NCI-H460 (cell line): ENCODE data around the gene CASS4. TPM values are rescaled to one million over a fixed set of nuclear protein-coding genes. Genes with fewer than 3 reads are reported as not detected.
"Not testable (repeated sequence)": the region's sequence is repeated elsewhere in the genome, so short reads cannot be mapped to it uniquely, and the experiment has no call there.

Source experiments
- DNase-seq: peaks from one replicate; pipeline ENCODE4 v3.0.0-alpha.2; 2016; ENCODE audit warnings: low read depth; ENCODE audit errors: extremely low read depth
- polyA plus RNA-seq: library from polyadenylated mRNA; depleted of rRNA; stranded (reverse); fragments of >200 nt; gene quantifications from 2 replicates; pipeline ENCODE4 v1.2.3, GENCODE V29; 2014; cell fraction: nucleus; rRNA removed
- total RNA-seq: library from RNA; depleted of rRNA; stranded (reverse); fragments of >200 nt; shearing (Covaris generic); gene quantifications from 2 replicates; pipeline ENCODE4 v1.2.3, GENCODE V29; 2014; rRNA removed

CASS4 gene
- 0.05 TPM in 1 of 2 replicates, not detected in the other for total RNA-seq
- polyA plus RNA-seq = not detected in 2 replicates

GRCh38 chr20:56411759-56412472, at the start of gene CASS4:
CASS4 (plus strand) TSS chr20:56412260; CDS start chr20:56412459, 199 bp downstream.
- DNase-seq = no peak

- no peak for DNase-seq
Measured at GRCh38 chr20:56362833-56363413, 49.1 kb upstream of the CASS4 start.

- DNase-seq = no peak
Measured at GRCh38 chr20:56363491-56363890, 48.6 kb upstream of the CASS4 start.

- DNase-seq = no peak
Measured at GRCh38 chr20:56368351-56369134, 43.5 kb upstream of the CASS4 start.

- DNase-seq = no peak
Measured at GRCh38 chr20:56369179-56369578, 42.9 kb upstream of the CASS4 start.

- no peak for DNase-seq
Measured at GRCh38 chr20:56371977-56372376, 40.1 kb upstream of the CASS4 start.

GRCh38 chr20:56372850-56373249, 39.2 kb upstream of the CASS4 start:
- DNase-seq = no peak

GRCh38 chr20:56373942-56374341, 38.1 kb upstream of the CASS4 start:
- DNase-seq = peak; percentile 70

GRCh38 chr20:56376331-56376730, 35.7 kb upstream of the CASS4 start:
- no peak for DNase-seq

GRCh38 chr20:56378386-56378785, 33.7 kb upstream of the CASS4 start:
- no peak for DNase-seq

GRCh38 chr20:56380375-56380774, 31.7 kb upstream of the CASS4 start:
- no peak for DNase-seq

- no peak for DNase-seq
Measured at GRCh38 chr20:56381501-56381900, 30.6 kb upstream of the CASS4 start.

- DNase-seq = no peak
Measured at GRCh38 chr20:56382696-56383095, 29.4 kb upstream of the CASS4 start.

- no peak for DNase-seq
Measured at GRCh38 chr20:56383334-56383733, 28.7 kb upstream of the CASS4 start.

- no peak for DNase-seq
Measured at GRCh38 chr20:56385130-56385529, 26.9 kb upstream of the CASS4 start.

GRCh38 chr20:56386219-56386618, 25.8 kb upstream of the CASS4 start:
- no peak for DNase-seq

- no peak for DNase-seq
Measured at GRCh38 chr20:56388882-56389281, 23.2 kb upstream of the CASS4 start.

- no peak for DNase-seq
Measured at GRCh38 chr20:56389807-56390206, 22.3 kb upstream of the CASS4 start.

GRCh38 chr20:56390396-56390795, 21.7 kb upstream of the CASS4 start:
- not testable (repeated sequence) for DNase-seq

GRCh38 chr20:56391037-56391436, 21.0 kb upstream of the CASS4 start:
- DNase-seq = no peak

GRCh38 chr20:56391596-56392131, 20.4 kb upstream of the CASS4 start:
- DNase-seq = no peak
